Smooth muscle cell (in vitro differentiated cells): Measurements from ENCODE around the gene CHIC2. TPM values are rescaled to one million over a fixed set of nuclear protein-coding genes. Genes with fewer than 3 reads are reported as not detected.
"Not testable (repeated sequence)": the region's sequence is repeated elsewhere in the genome, so short reads cannot be mapped to it uniquely, and the experiment has no call there.

Source experiments
- DNase-seq: peaks from one replicate; lab custom pipeline; 2025; ENCODE audit not compliant: unreplicated experiment; lab: John Stamatoyannopoulos, UW
- H2AFZ ChIP-seq: fragments of 200-600 bp; sonication (generic); 2 replicates; pipeline ENCODE4 v1.6.0; 2016; ENCODE audit warnings: antibody characterized with exemption, low read depth, mild to moderate bottlenecking
- H3F3A ChIP-seq: fragments of 200-600 bp; sonication (generic); 2 replicates; pipeline ENCODE4 v1.6.0; 2017; ENCODE audit warnings: antibody characterized with exemption, low read depth
- H3K27ac ChIP-seq: fragments of 200-600 bp; sonication (generic); 2 replicates; pipeline ENCODE4 v1.5.1; 2016; ENCODE audit warnings: low read depth, mild to moderate bottlenecking
- H3K27me3 ChIP-seq: fragments of 200-600 bp; sonication (generic); 2 replicates; pipeline ENCODE4 v1.6.1; 2016; ENCODE audit warnings: low read depth, mild to moderate bottlenecking
- H3K36me3 ChIP-seq: fragments of 200-600 bp; sonication (generic); 2 replicates; pipeline ENCODE4 v1.5.1; 2016; ENCODE audit warnings: low read depth
- H3K4me1 ChIP-seq: fragments of 200-600 bp; sonication (generic); 2 replicates; pipeline ENCODE4 v1.5.1; 2016; ENCODE audit warnings: low read depth
- H3K4me2 ChIP-seq: fragments of 200-600 bp; sonication (generic); 2 replicates; pipeline ENCODE4 v1.6.0; 2016; ENCODE audit warnings: mild to moderate bottlenecking
- H3K4me3 ChIP-seq: fragments of 200-600 bp; sonication (generic); 2 replicates; pipeline ENCODE4 v1.5.1; 2016; ENCODE audit warnings: mild to moderate bottlenecking
- H3K79me2 ChIP-seq: fragments of 200-600 bp; sonication (generic); 2 replicates; pipeline ENCODE4 v1.6.0; 2016; ENCODE audit warnings: low read depth, mild to moderate bottlenecking
- H3K9ac ChIP-seq: fragments of 200-600 bp; sonication (generic); 2 replicates; pipeline ENCODE4 v1.6.0; 2016; ENCODE audit warnings: low read depth
- H3K9me3 ChIP-seq: fragments of 200-600 bp; sonication (generic); replicated peaks from 2 replicates; pipeline ENCODE4 v1.5.1; 2016; ENCODE audit warnings: low read depth
- H4K20me1 ChIP-seq: fragments of 200-600 bp; sonication (generic); 2 replicates; pipeline ENCODE4 v1.6.0; 2016; ENCODE audit warnings: low read depth
- CTCF ChIP-seq: fragments of 200-600 bp; sonication (generic); IDR thresholded peaks from 2 replicates; pipeline ENCODE4 v1.5.1; 2017; ENCODE audit warnings: borderline replicate concordance, mild to moderate bottlenecking, antibody characterized with exemption; ENCODE audit not compliant: insufficient read depth, poor library complexity, severe bottlenecking
- WGBS: methylation state at CpG from one replicate; pipeline ENCODE4 v1.1.7; 2016; ENCODE audit warnings: low lambda C conversion rate; 5-methylcytosine and 5-hydroxymethylcytosine counted together
- polyA plus RNA-seq: library from polyadenylated mRNA; unstranded; fragments of >200 nt; fragmentation: Nextera tagmentation; extraction: Ambion mirVana; gene quantifications from 2 replicates; pipeline ENCODE4 v1.2.1, GENCODE V29; 2016
- total RNA-seq: library from RNA; depleted of rRNA; stranded (reverse); fragments of >200 nt; gene quantifications from 2 replicates; pipeline ENCODE4 v1.2.3, GENCODE V29; 2014

The CHIC2 gene
- total and polyA plus RNA-seq, 2 experiments from 2014 or later = 52.2 to 61.0 TPM

DNA sequence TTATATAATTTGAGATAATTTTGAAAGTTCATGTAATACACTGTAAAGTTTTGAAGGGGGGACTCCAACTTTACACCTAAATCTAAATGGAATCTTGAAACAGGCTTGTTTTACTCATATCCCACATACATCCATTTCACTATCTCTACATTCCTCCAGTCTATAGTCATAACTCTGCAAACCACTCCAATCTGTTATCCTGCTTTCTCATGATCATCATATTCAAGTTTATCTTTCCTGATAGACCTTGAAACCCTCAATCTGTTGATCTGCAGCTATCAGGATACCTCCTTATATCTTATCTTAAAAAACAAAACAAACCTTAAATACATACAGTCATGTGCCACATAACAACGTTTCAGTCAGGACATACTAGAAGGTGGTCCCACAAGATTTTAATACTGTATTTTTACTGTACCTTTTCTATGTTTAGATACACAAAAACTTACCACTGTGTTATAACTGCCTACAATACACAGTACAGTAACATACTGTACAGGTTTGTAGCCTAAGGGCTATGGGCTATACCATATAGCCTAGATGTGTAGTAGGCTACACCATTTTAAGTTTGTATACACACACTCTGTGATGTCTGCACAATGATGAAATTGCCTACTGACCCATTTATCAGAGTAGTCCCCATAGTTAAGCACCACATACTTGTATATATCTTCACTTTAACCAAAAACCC, 14.0 kb downstream of the CHIC2 start:
- no peaks in the 10 kb centered on the region for H3F3A ChIP-seq
- no peak overlapping the region for H2AFZ ChIP-seq
- no peak for TF ChIP-seq CTCF
- H3K9ac ChIP-seq = no peak overlapping the region
- H3K27ac ChIP-seq = peak overlapping the region; percentile 12
- H3K27me3 ChIP-seq = no peaks in the 10 kb centered on the region
- peaks cover 8% of the 10 kb centered on the region for H3K36me3 ChIP-seq
- WGBS = 38% methylated on average over 1 of the region's 1 CpG
- H3K9me3 ChIP-seq = no peaks in the 10 kb centered on the region
- H3K4me1 ChIP-seq = no peaks in the 10 kb centered on the region
- peak overlapping the region; percentile 22 for H3K4me2 ChIP-seq
- peaks cover 73% of the 10 kb centered on the region for H3K79me2 ChIP-seq
- H3K4me3 ChIP-seq = no peak overlapping the region
- peaks cover 75% of the 10 kb centered on the region for H4K20me1 ChIP-seq
- DNase-seq = no peak

DNA sequence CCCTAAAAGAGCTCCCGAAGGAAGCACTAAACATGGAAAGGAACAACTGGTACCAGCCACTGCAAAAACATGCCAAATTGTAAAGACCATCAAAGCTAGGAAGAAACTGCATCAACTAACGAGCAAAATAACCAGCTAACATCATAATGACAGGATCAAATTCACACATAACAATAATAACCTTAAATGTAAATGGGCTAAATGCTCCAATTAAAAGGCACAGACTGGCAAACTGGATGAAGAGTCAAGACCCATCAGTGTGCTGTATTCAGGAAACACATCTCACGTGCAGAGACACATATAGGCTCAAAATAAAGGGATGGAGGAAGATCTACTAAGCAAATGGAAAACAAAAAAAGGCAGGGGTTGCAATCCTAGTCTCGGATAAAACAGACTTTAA, 20.8 kb downstream of the CHIC2 start:
- not testable (repeated sequence) for H3K9ac ChIP-seq, H3K4me2 ChIP-seq, DNase-seq, H3K9me3 ChIP-seq, H3K4me3 ChIP-seq, H2AFZ ChIP-seq, H3K27me3 ChIP-seq, H3K4me1 ChIP-seq, H3F3A ChIP-seq, H3K27ac ChIP-seq
- Histone ChIP-seq H4K20me1 (peaks cover 53% of the 10 kb centered on the region), H3K36me3 (peaks cover 15% of the 10 kb centered on the region), H3K79me2 (peaks cover 49% of the 10 kb centered on the region)
- WGBS = 97% methylated on average over 4 of the region's 4 CpGs

GRCh38 chr4:54041933-54042332, 22.5 kb downstream of the CHIC2 start:
- Histone ChIP-seq H4K20me1 (peaks cover 61% of the 10 kb centered on the region), H3K27ac (no peak overlapping the region), H3K4me2 (no peak overlapping the region), H3K4me1 (peaks cover 4% of the 10 kb centered on the region), H3K36me3 (peaks cover 10% of the 10 kb centered on the region), H3F3A (peaks cover 5% of the 10 kb centered on the region), H3K27me3 (no peaks in the 10 kb centered on the region), H3K9me3 (no peaks in the 10 kb centered on the region), H3K9ac (no peak overlapping the region), H3K79me2 (peaks cover 52% of the 10 kb centered on the region), H2AFZ (no peak overlapping the region), H3K4me3 (no peak overlapping the region)
- TF ChIP-seq CTCF = no peak
- DNase-seq = no peak
- WGBS = 99% methylated on average over 2 of the region's 2 CpGs

DNA sequence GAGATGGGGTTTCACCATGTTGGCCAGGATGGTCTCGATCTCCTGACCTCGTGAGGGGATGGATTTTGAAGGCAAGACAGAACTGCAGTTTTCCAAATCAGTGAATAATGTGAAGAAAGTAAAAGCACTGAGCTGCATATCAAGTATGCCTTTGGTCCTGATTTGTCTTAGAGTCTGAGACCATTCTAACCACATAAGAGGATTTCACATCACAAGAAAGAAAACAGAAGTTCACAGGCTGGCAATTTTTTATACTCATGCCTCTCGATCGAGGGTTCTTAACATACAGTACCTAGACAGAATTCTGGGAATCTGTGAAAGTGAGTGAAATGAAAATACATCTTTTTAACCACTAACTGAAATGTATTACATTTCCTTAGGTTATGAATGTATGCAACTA, 23.3 kb downstream of the CHIC2 start:
- TF ChIP-seq CTCF = no peak
- Histone ChIP-seq H2AFZ (no peak overlapping the region), H3F3A (peaks cover 5% of the 10 kb centered on the region), H3K4me1 (peaks cover 4% of the 10 kb centered on the region), H3K27me3 (no peaks in the 10 kb centered on the region), H3K27ac (no peak overlapping the region), H3K36me3 (peaks cover 10% of the 10 kb centered on the region), H4K20me1 (peaks cover 68% of the 10 kb centered on the region), H3K4me3 (no peak overlapping the region), H3K9ac (no peak overlapping the region), H3K4me2 (no peak overlapping the region), H3K9me3 (no peaks in the 10 kb centered on the region), H3K79me2 (peaks cover 53% of the 10 kb centered on the region)
- DNase-seq = no peak
- 85% methylated on average over 4 of the region's 4 CpGs for WGBS
